DOHH2 (cell line): ENCODE data around the gene ANK2.

Source experiments
- H3F3A ChIP-seq: fragments of 200-600 bp; sonication (generic), shearing (Covaris generic); 2 replicates; pipeline ENCODE4 v1.6.0; 2016; ENCODE audit warnings: antibody characterized with exemption, mild to moderate bottlenecking; ENCODE audit not compliant: control insufficient read depth, insufficient read depth
- H3K27ac ChIP-seq: fragments of 200-600 bp; sonication (generic); 2 replicates; pipeline ENCODE4 v1.5.1; 2014; ENCODE audit warnings: low read depth, mild to moderate bottlenecking, low read length, moderate library complexity
- H3K27me3 ChIP-seq: fragments of 200-600 bp; sonication (generic); 2 replicates; pipeline ENCODE4 v1.6.1; 2014; ENCODE audit warnings: mild to moderate bottlenecking, low read length, mixed read lengths; ENCODE audit not compliant: control insufficient read depth
- H3K36me3 ChIP-seq: fragments of 200-600 bp; sonication (generic); 2 replicates; pipeline ENCODE4 v1.6.1; 2014; ENCODE audit warnings: mild to moderate bottlenecking, low read length, moderate library complexity, mixed read lengths; ENCODE audit not compliant: control insufficient read depth
- H3K4me1 ChIP-seq: fragments of 200-600 bp; sonication (generic); 2 replicates; pipeline ENCODE4 v1.6.1; 2014; ENCODE audit warnings: mild to moderate bottlenecking, low read length, mixed read lengths; ENCODE audit not compliant: control insufficient read depth
- H3K4me2 ChIP-seq: fragments of 200-600 bp; sonication (generic); 2 replicates; pipeline ENCODE4 v1.6.0; 2014; ENCODE audit warnings: mild to moderate bottlenecking, low read length, moderate library complexity
- H3K4me3 ChIP-seq: fragments of 200-600 bp; sonication (generic); 2 replicates; pipeline ENCODE4 v1.5.1; 2014; ENCODE audit warnings: mild to moderate bottlenecking, low read length, mixed read lengths
- H3K79me2 ChIP-seq: fragments of 200-600 bp; sonication (generic); 2 replicates; pipeline ENCODE4 v1.6.1; 2014; ENCODE audit warnings: mild to moderate bottlenecking, low read length, mixed read lengths; ENCODE audit not compliant: control insufficient read depth
- H3K9me2 ChIP-seq: fragments of 200-600 bp; sonication (generic); replicated peaks from 2 replicates; pipeline ENCODE4 v1.6.1; 2014; ENCODE audit warnings: mild to moderate bottlenecking, low read length, mixed read lengths; ENCODE audit not compliant: control insufficient read depth
- H3K9me3 ChIP-seq: fragments of 200-600 bp; sonication (generic); 2 replicates; pipeline ENCODE4 v1.6.1; 2014; ENCODE audit warnings: antibody characterized with exemption, low read length, mixed read lengths; ENCODE audit not compliant: control insufficient read depth, insufficient read depth
- H4K20me1 ChIP-seq: fragments of 200-600 bp; sonication (generic); 2 replicates; pipeline ENCODE4 v1.6.0; 2014; ENCODE audit warnings: low read depth, mild to moderate bottlenecking, antibody characterized with exemption, low read length, moderate library complexity; ENCODE audit not compliant: control insufficient read depth, insufficient read depth
- EZH2phosphoT487 ChIP-seq: fragments of 200-600 bp; sonication (generic); IDR thresholded peaks from 2 replicates; pipeline ENCODE4 v1.6.1; 2017; ENCODE audit warnings: borderline replicate concordance, mild to moderate bottlenecking, antibody characterized with exemption, low read length, moderate library complexity, mixed read lengths
- TF ChIP-seq, protein P1 (sequence below): fragments of 200-600 bp; sonication (generic); IDR thresholded peaks from one replicate; pipeline ENCODE4 v1.5.1; 2014; ENCODE audit warnings: antibody characterized with exemption, mild to moderate bottlenecking, low read depth, low read length; ENCODE audit not compliant: poor library complexity, severe bottlenecking

ANK2 gene

DNA sequence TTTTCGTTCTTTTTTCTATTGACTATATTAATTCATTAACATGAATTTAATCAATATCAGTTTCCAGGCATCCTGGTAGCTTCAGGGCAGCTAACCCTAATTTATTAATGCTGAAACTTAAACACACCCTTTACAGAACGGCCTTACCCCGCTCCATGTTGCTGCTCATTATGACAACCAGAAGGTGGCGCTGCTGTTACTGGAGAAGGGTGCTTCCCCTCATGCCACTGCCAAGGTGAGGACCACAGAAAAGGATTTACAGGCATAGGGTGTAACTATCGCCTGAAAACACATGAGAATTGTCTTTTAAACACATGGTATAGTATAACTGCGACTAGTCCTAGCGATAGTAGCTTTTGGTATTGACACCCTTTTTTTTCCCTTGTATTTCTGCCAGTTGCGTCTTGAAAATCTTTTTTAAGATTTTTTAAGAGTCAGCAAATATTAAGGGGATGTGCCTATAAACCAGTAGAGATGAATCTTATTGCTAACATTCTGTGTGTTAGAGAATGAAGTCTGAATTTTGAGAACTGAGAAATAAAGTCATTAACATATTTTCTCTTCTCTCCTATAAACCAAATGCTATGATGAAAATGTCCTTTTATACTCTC, 229.0 kb downstream of the ANK2 start:
- Histone ChIP-seq H3F3A (no peaks in the 10 kb centered on the region), H3K4me2 (no peak overlapping the region), H3K36me3 (no peaks in the 10 kb centered on the region), H3K27ac (no peak overlapping the region), H3K9me2 (no peaks in the 10 kb centered on the region), H3K4me1 (no peaks in the 10 kb centered on the region), H4K20me1 (no peaks in the 10 kb centered on the region), H3K27me3 (no peaks in the 10 kb centered on the region), H3K9me3 (no peaks in the 10 kb centered on the region), H3K79me2 (no peaks in the 10 kb centered on the region), H3K4me3 (no peak overlapping the region)
- TF ChIP-seq, protein P1, sequence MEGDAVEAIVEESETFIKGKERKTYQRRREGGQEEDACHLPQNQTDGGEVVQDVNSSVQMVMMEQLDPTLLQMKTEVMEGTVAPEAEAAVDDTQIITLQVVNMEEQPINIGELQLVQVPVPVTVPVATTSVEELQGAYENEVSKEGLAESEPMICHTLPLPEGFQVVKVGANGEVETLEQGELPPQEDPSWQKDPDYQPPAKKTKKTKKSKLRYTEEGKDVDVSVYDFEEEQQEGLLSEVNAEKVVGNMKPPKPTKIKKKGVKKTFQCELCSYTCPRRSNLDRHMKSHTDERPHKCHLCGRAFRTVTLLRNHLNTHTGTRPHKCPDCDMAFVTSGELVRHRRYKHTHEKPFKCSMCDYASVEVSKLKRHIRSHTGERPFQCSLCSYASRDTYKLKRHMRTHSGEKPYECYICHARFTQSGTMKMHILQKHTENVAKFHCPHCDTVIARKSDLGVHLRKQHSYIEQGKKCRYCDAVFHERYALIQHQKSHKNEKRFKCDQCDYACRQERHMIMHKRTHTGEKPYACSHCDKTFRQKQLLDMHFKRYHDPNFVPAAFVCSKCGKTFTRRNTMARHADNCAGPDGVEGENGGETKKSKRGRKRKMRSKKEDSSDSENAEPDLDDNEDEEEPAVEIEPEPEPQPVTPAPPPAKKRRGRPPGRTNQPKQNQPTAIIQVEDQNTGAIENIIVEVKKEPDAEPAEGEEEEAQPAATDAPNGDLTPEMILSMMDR: peak; percentile 89
- no peak for TF ChIP-seq EZH2phosphoT487

DNA sequence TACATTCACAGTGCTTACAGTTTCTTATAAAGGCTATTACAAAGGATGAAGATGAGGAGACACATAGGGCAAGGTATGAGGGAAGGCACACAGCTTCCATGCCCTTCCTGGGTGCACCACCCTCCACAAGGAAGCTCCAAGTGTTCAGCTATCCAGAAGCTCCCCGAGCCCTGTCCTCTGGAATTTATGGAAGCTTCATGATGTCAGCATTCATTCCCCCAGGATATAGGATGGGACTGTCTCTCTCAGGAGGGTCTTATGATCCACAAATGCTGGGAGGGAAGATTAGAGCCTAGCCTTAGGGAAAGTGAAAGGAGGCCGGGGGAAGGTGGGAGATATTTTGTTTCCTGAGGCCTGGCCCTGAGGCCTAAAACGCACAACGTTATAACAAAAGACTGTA, 236.0 kb downstream of the ANK2 start:
- Histone ChIP-seq H3K36me3 (no peaks in the 10 kb centered on the region), H3K4me3 (no peak overlapping the region), H3K9me3 (no peaks in the 10 kb centered on the region), H3K27me3 (no peaks in the 10 kb centered on the region; the same call in 1 of the 2 replicates), H4K20me1 (no peaks in the 10 kb centered on the region), H3K4me2 (no peak overlapping the region), H3K27ac (no peak overlapping the region), H3K79me2 (no peaks in the 10 kb centered on the region), H3K9me2 (no peaks in the 10 kb centered on the region), H3K4me1 (no peaks in the 10 kb centered on the region), H3F3A (no peaks in the 10 kb centered on the region)
- no peak for TF ChIP-seq EZH2phosphoT487
- TF ChIP-seq, protein P1: no peak

DNA sequence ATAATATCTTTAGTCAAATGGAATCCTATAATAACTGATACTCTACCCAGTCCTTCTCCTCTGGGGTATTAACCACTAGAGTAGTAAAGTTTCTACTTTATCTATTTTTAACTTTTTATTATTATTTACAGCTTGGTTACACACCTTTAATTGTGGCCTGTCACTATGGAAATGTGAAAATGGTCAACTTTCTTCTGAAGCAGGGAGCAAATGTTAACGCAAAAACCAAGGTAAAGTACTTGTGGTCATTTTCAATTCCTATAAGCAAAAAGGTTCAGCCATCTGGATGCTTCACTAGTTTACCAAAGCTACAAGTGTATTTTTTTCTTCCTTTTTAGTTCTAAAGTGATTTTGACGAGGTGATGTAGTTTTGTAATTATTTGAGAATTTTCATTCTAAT, 238.8 kb downstream of the ANK2 start:
- Histone ChIP-seq H3K4me2 (no peak overlapping the region), H3F3A (no peaks in the 10 kb centered on the region), H3K4me1 (no peaks in the 10 kb centered on the region), H3K27ac (no peak overlapping the region), H3K9me3 (no peaks in the 10 kb centered on the region), H3K79me2 (no peaks in the 10 kb centered on the region), H3K36me3 (no peaks in the 10 kb centered on the region), H3K4me3 (no peak overlapping the region), H4K20me1 (no peaks in the 10 kb centered on the region), H3K27me3 (no peaks in the 10 kb centered on the region; the same call in 1 of the 2 replicates), H3K9me2 (no peaks in the 10 kb centered on the region)
- TF ChIP-seq, protein P1: no peak
- TF ChIP-seq EZH2phosphoT487: no peak
